Measurements from ENCODE around the gene RFFL. TPM values are rescaled to one million over a fixed set of nuclear protein-coding genes. Genes with fewer than 3 reads are reported as not detected.

The RFFL gene
- total and polyA plus RNA-seq, 7 donors: 7.0 to 39.5 (median 23.6) TPM

DNA sequence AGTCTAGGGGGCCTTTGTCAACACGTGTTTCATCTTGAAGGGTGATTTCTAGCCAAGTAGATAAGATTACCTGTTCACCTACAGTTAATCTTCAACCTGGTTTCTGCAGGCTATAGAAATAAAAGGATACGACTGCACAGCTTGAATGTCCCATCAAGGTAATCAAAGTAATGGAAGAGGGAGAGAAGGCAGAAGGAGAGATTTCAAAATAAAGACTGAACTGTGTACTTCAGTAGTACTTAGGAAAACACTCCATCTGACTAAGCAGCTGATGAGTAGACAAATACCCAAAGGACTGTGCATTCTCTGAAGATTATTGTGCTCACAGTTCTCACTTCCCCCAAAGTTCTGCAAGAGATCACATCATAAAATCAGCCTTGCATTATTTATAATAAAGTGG, 5.8 kb upstream of the RFFL start:
- DNase-seq: no peak
- Histone ChIP-seq H3K36me3 (ENCODE audit: insufficient read depth in 1 of 2, low read depth in 1 of 2) (no peaks in the 10 kb centered on the region), H3K27ac (no peak overlapping the region), H3K27me3 (ENCODE audit: insufficient read depth in 3 of 3, low read length in 2 of 3) (no peaks in the 10 kb centered on the region), H3K9me3 (no peaks in the 10 kb centered on the region), H3K4me3 (no peak overlapping the region), H3K4me1 (peaks cover 6% of the 10 kb centered on the region)
- intact Hi-C loops (cut with DNase I): no loop called here
- ATAC-seq: no peak
- 66 to 75% (median 74%) methylated on average over 2 of the region's 2 CpGs for WGBS, 3 donors
- TF ChIP-seq, protein P1, sequence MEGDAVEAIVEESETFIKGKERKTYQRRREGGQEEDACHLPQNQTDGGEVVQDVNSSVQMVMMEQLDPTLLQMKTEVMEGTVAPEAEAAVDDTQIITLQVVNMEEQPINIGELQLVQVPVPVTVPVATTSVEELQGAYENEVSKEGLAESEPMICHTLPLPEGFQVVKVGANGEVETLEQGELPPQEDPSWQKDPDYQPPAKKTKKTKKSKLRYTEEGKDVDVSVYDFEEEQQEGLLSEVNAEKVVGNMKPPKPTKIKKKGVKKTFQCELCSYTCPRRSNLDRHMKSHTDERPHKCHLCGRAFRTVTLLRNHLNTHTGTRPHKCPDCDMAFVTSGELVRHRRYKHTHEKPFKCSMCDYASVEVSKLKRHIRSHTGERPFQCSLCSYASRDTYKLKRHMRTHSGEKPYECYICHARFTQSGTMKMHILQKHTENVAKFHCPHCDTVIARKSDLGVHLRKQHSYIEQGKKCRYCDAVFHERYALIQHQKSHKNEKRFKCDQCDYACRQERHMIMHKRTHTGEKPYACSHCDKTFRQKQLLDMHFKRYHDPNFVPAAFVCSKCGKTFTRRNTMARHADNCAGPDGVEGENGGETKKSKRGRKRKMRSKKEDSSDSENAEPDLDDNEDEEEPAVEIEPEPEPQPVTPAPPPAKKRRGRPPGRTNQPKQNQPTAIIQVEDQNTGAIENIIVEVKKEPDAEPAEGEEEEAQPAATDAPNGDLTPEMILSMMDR (IDR thresholded peaks at IDR 0.05): no peak

DNA sequence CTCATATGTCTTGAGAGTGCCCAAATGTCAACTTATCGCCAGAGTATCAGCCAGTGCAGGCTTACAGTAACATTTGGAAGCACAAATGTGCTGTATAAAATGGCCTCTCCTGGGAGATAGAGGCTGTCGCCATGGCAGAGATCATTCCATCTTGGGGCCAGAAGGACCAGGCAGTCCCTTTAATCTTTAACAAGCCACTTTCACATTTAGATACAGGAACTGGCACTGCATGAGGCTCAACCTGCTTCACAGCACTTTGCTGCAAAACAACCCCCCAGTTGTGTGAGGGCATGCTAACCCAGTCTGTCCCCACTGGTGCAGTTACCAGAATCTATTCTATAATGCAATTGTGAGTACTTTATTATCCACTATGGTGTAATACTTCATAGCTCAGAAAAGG, 4.7 kb upstream of the RFFL start:
- no peak overlapping the region for H3K4me3 ChIP-seq
- intact Hi-C loops (cut with DNase I): no loop called here
- ATAC-seq: no peak
- no peak overlapping the region for H3K27ac ChIP-seq
- DNase-seq: no peak
- TF ChIP-seq, protein P1 (IDR thresholded peaks at IDR 0.05): no peak
- H3K27me3 ChIP-seq (ENCODE audit: insufficient read depth in 3 of 3, low read length in 2 of 3): no peaks in the 10 kb centered on the region
- H3K9me3 ChIP-seq: no peaks in the 10 kb centered on the region
- H3K36me3 ChIP-seq (ENCODE audit: insufficient read depth in 1 of 2, low read depth in 1 of 2): no peaks in the 10 kb centered on the region
- WGBS, 3 donors: 81 to 91% (median 82%) methylated on average over 2 of the region's 2 CpGs
- peaks cover 13% of the 10 kb centered on the region for H3K4me1 ChIP-seq

DNA sequence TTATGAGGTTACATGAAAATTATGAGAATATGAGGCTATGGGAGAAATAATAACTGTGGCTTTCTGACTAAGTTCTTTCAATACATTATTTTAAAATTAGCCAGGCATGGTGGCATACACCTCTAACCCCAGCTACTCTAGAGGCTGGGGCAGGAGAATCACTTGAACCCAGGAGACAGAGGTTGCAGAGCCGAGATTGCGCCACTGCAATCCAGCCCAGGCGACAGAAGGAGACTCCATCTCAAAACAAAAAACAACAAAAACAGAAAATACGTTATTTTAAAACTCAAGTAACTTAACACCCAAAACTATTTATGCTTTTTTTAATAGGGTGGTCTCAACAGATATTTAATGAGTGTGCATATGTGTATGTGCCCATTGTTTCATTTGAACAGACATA, 2.4 kb upstream of the RFFL start:
- Histone ChIP-seq H3K36me3 (ENCODE audit: insufficient read depth in 1 of 2, low read depth in 1 of 2) (no peaks in the 10 kb centered on the region), H3K27ac (no peak overlapping the region), H3K27me3 (ENCODE audit: insufficient read depth in 3 of 3, low read length in 2 of 3) (no peaks in the 10 kb centered on the region), H3K4me1 (peaks cover 20% of the 10 kb centered on the region), H3K4me3 (no peak overlapping the region), H3K9me3 (no peaks in the 10 kb centered on the region)
- ATAC-seq: no peak
- no peak for DNase-seq
- intact Hi-C loops (cut with DNase I): no loop called here
- WGBS, 3 donors: 94 to 97% (median 96%) methylated on average over 4 of the region's 4 CpGs
- TF ChIP-seq, protein P1 (IDR thresholded peaks at IDR 0.05): no peak

DNA sequence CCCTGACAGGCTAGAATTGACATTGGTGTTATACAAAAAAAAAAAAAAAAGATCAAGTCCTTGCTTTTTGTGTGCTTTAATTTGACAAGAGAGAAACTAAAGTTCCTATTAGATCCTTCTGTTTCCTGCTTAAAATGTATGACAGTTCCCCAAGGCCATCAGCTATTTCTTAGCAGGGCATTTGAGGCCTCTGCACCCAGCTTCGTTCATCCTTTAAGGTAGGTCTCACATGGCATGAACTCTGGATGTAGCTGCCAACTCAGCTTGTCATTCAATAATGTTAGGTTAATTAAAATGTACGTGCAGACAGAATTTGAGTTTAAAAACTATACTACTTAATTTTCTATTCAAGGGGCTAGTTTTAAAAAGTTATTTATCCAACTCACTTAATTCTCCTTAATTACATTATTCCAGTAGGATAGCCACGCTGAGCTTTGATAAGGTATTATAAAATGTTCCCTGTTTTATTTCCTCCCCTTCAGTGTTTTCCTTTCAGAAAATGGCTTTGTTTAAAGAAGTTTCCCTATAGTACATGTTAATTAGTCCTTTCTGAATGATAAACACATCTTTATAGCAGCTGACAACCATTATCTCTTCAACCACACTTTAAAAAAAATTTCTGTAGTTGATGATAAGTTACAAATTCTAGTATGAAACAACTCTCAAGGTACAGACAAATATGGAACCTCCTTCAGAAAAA, 1.2 kb upstream of the RFFL start:
- Histone ChIP-seq H3K4me1 (peaks cover 24% of the 10 kb centered on the region), H3K4me3 (no peak overlapping the region), H3K36me3 (ENCODE audit: insufficient read depth in 1 of 2, low read depth in 1 of 2) (peaks cover 0 to 4% of the 10 kb centered on the region in 2 donors), H3K27ac (peak overlapping the region; percentile 94), H3K27me3 (ENCODE audit: insufficient read depth in 3 of 3, low read length in 2 of 3) (no peaks in the 10 kb centered on the region), H3K9me3 (no peaks in the 10 kb centered on the region)
- DNase-seq (no peak), ATAC-seq (no peak)
- 83 to 90% (median 87%) methylated on average over 3 of the region's 3 CpGs for WGBS, 3 donors
- TF ChIP-seq, protein P1 (IDR thresholded peaks at IDR 0.05): no peak
- intact Hi-C loops (cut with DNase I): loop anchor here in 1 of 2 donors (5.0 kb wide), 1 partner anchor 47 kb away; no protein-coding TSS in a partner anchor

DNA sequence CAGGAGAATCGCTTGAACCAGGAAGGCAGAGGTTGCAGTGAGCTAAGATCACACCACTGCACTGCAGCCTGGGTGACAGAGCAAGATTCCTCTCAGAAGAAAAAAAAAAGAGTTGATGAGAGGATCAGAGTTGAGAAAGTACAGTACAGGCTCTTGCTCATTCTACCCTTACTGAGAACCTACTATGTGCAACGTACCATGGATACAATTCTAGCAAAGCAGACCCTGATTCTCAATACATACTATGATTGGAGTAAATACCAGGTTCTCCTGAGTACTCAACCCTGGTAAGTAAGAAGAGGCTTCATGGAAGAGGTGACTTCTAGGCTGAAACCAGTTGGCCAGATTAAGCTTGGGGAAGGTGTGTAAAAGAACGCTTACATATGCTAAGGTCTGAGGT, 1.2 kb downstream of the RFFL start:
- no peaks in the 10 kb centered on the region for H3K9me3 ChIP-seq
- ATAC-seq (no peak), DNase-seq (no peak)
- intact Hi-C loops (cut with DNase I): loop anchor here in 1 of 2 donors (5.0 kb wide), 1 partner anchor 45 kb away; no protein-coding TSS in a partner anchor
- TF ChIP-seq, protein P1 (IDR thresholded peaks at IDR 0.05): no peak
- peaks cover 0 to 8% of the 10 kb centered on the region in 2 donors for H3K36me3 ChIP-seq (ENCODE audit: insufficient read depth in 1 of 2, low read depth in 1 of 2)
- peak overlapping the region; percentile 94 for H3K27ac ChIP-seq
- peak overlapping the region; percentile 69 for H3K4me3 ChIP-seq
- H3K27me3 ChIP-seq (ENCODE audit: insufficient read depth in 3 of 3, low read length in 2 of 3): no peaks in the 10 kb centered on the region
- WGBS, 3 donors: 94 to 95% (median 95%) methylated on average over 3 of the region's 3 CpGs
- H3K4me1 ChIP-seq: peaks cover 24% of the 10 kb centered on the region

Measured in psoas muscle (tissue), 8 donors.